Fibroblast of villous mesenchyme (primary cell): ENCODE data around the gene NALCN. TPM values are rescaled to one million over a fixed set of nuclear protein-coding genes. Genes with fewer than 3 reads are reported as not detected.

Experiments used
- DNase-seq: peaks from one replicate; pipeline ENCODE4 v3.0.0-alpha.2; 2010; ENCODE audit warnings: low read depth
- H3K4me3 ChIP-seq: 2 replicates; pipeline ENCODE4 v1.5.1; 2011; ENCODE audit warnings: low read depth, mild to moderate bottlenecking, low read length
- total RNA-seq: library from RNA; depleted of rRNA; stranded (reverse); fragments of >200 nt; gene quantifications from 2 replicates; pipeline ENCODE4 v1.2.3, GENCODE V29; 2012
- TF ChIP-seq, protein P1 (sequence below): IDR thresholded peaks from 2 replicates; pipeline ENCODE4 v1.5.1; 2012; ENCODE audit warnings: low read depth, mild to moderate bottlenecking, low read length; ENCODE audit not compliant: insufficient read depth

The NALCN gene
- total RNA-seq, 1 donor, result 1.7 TPM

DNA sequence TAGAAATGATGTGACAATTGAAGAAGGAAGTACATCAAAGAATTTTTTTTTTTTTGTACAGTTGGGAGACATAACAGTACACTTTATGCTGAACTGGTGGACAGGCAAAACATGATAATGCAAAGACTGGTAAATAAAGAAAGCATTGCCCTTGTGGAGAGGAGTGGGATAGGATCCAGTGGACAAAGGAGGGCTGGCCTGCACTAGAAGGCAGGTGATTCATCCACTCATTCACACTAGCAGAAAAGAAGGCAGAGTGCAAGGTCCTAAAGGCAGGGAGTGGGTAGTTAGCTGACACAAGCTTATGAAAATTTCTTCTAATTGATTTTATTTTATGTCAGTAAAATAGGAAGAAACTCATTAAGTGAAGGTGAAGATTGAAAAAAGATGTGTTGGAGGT, 17.6 kb upstream of the NALCN start:
- DNase-seq, result no peak
- TF ChIP-seq, protein P1, sequence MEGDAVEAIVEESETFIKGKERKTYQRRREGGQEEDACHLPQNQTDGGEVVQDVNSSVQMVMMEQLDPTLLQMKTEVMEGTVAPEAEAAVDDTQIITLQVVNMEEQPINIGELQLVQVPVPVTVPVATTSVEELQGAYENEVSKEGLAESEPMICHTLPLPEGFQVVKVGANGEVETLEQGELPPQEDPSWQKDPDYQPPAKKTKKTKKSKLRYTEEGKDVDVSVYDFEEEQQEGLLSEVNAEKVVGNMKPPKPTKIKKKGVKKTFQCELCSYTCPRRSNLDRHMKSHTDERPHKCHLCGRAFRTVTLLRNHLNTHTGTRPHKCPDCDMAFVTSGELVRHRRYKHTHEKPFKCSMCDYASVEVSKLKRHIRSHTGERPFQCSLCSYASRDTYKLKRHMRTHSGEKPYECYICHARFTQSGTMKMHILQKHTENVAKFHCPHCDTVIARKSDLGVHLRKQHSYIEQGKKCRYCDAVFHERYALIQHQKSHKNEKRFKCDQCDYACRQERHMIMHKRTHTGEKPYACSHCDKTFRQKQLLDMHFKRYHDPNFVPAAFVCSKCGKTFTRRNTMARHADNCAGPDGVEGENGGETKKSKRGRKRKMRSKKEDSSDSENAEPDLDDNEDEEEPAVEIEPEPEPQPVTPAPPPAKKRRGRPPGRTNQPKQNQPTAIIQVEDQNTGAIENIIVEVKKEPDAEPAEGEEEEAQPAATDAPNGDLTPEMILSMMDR, result no peak
- H3K4me3 ChIP-seq, result no peak overlapping the region

GRCh38 chr13:101429733-101430132, 13.4 kb upstream of the NALCN start:
- TF ChIP-seq, protein P1, result no peak
- no peak for DNase-seq
- H3K4me3 ChIP-seq, result no peak overlapping the region

DNA sequence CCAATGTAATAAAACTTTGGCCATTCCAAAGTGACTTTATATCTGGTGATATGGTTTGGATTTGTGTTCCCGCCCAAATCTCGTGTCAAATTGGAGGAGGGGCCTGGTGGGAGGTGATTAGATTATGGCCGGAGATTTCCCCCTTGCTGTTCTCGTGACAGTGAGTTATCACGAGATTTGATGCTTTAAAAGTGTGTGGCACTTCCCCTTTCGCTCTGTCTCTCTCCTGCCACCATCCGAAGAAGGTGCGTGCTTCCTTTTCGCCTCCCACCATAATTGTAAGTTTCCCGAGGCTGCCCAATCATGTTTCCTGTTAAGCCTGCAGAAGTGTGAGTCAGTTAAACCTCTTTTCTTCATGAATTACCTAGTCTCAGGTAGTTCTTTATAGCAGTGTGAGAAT, 9.3 kb upstream of the NALCN start:
- TF ChIP-seq, protein P1, result no peak
- DNase-seq, result no peak
- H3K4me3 ChIP-seq, result no peak overlapping the region

GRCh38 chr13:101425156-101425471, 8.8 kb upstream of the NALCN start:
- DNase-seq, result no peak
- no peak overlapping the region for H3K4me3 ChIP-seq
- TF ChIP-seq, protein P1, result no peak

DNA sequence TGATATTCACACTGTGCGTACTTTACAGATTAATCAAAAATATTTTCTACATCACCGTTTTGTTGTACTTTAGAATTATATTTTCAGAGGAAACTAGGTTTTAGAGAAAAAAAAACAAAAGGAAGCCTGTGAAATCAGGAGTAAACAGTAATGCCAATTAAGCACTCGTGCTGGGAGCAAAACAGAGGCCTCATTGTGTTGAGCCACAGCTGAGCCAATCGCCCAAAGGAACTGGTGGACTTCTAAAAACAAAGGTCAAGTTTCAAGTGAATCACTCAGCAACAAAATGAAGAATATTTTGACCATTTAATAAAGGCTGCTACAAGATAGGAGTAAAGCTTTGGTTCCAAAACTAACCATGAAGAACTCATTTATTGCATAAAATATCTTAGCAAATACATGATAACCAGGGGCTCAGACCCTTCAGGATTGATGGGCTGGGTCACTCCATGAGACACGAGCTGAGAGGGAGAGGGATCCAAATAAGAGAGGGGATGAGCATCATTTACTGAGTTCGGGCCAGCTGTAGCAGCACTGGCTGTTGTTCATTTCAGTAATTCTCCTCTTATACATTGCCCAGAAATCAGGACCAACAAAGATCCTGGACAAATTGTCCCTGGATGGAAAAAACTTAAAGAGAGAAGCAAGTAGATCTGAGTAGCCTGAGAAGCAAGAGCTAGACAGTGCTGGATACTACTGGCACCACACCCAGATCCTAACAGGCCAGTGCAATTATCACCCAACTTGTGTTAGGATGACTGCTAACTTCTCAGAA, 8.3 kb upstream of the NALCN start:
- TF ChIP-seq, protein P1, result no peak
- H3K4me3 ChIP-seq, result no peak overlapping the region
- DNase-seq, result peak; percentile 28

DNA sequence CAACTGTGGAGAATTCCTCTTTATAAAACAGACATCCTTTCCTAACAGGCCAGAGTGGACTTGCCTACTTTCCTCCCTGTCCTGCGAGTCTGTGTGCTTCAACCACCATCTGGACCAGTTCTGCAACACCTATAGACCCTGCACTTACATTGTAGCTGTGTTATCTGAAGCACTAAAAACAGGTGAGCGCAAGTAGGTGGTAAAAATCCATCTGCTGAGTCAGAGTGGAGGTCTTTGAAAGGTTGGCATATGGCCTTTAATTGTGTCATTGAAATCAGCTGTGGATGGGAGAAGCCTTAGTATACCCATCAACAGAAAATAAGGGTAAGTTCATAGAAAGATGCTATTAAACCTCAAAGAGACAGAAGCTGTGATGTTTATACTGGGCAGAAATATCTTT, 7.6 kb upstream of the NALCN start:
- DNase-seq, result no peak
- TF ChIP-seq, protein P1, result no peak
- no peak overlapping the region for H3K4me3 ChIP-seq

- no peak for DNase-seq
- TF ChIP-seq, protein P1, result no peak
- no peak overlapping the region for H3K4me3 ChIP-seq
Observed at GRCh38 chr13:101417501-101417900, 1.2 kb upstream of the NALCN start.
